ENCODE measurements around the gene BIN2.

DNA sequence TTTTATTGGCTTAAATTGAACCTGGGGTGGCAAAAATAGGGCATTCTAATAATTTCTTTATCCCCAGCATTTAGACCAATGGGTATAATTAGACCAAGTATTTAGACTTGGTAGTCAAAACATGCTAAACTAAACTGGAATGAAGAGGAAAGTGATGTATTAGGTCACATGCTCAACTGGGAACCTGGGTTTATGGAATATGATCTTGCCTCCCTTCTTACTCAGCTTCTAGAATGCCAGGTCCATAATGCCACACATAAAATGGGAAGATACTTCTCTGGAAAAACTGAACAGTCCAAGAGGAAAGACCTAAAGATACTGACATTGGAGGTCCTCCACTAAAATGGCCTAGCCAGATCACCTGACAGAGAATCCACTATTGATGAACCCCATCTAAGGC is 6.2 kb upstream of the BIN2 start:
- TF ChIP-seq FOXK1 (CRISPR knock-in tag; IDR thresholded peaks at IDR 0.05) (no peak), CTCF (IDR thresholded peaks at IDR 0.05) (no peak), MAX (CRISPR knock-in tag; IDR thresholded peaks at IDR 0.05) (no peak)
- TF ChIP-seq, protein P1, sequence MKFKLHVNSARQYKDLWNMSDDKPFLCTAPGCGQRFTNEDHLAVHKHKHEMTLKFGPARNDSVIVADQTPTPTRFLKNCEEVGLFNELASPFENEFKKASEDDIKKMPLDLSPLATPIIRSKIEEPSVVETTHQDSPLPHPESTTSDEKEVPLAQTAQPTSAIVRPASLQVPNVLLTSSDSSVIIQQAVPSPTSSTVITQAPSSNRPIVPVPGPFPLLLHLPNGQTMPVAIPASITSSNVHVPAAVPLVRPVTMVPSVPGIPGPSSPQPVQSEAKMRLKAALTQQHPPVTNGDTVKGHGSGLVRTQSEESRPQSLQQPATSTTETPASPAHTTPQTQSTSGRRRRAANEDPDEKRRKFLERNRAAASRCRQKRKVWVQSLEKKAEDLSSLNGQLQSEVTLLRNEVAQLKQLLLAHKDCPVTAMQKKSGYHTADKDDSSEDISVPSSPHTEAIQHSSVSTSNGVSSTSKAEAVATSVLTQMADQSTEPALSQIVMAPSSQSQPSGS (CRISPR knock-in tag; IDR thresholded peaks at IDR 0.05; ENCODE audit: borderline replicate concordance, low read depth) = no peak

Measured in WTC11 (cell line).